Fibroblast of pulmonary artery (primary cell): Measurements from ENCODE around the gene MDP1.
"Not testable (repeated sequence)": the region's sequence is repeated elsewhere in the genome, so short reads cannot be mapped to it uniquely, and the experiment has no call there.

ENCODE experiments used
- DNase-seq: peaks from one replicate; pipeline ENCODE4 v3.0.0-alpha.2; 2010; ENCODE audit warnings: low read depth
- H3K4me3 ChIP-seq: replicated peaks from 2 replicates; pipeline ENCODE4 v1.5.1; 2011; ENCODE audit warnings: low read depth, mild to moderate bottlenecking, control low read depth, low read length, moderate library complexity
- TF ChIP-seq, protein P1 (sequence below): IDR thresholded peaks from 2 replicates; pipeline ENCODE4 v1.5.1; 2011; ENCODE audit warnings: mild to moderate bottlenecking, control low read depth, low read length, inconsistent platforms; ENCODE audit errors: missing control alignments

MDP1 gene

DNA sequence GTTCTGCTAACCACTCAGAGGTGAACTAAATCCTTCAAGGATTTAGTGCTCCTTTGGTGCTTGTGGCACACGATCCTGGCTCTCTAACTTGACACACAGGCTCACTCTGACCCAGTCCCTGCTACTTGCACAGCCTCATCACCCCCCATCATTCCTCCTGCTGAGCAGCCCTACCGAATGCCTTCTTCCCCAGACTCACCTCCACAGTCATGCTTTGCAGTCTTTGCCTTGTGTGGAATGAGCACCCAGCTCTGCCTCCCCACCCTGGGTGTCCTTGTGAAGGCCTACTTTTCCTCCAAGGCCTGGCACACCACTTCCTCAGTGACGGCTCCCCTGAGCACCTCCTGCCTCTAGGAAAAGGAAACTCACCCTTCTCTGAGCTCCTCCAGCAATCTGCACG lies 34.5 kb upstream of the MDP1 start:
- no peak overlapping the region for H3K4me3 ChIP-seq
- TF ChIP-seq, protein P1, sequence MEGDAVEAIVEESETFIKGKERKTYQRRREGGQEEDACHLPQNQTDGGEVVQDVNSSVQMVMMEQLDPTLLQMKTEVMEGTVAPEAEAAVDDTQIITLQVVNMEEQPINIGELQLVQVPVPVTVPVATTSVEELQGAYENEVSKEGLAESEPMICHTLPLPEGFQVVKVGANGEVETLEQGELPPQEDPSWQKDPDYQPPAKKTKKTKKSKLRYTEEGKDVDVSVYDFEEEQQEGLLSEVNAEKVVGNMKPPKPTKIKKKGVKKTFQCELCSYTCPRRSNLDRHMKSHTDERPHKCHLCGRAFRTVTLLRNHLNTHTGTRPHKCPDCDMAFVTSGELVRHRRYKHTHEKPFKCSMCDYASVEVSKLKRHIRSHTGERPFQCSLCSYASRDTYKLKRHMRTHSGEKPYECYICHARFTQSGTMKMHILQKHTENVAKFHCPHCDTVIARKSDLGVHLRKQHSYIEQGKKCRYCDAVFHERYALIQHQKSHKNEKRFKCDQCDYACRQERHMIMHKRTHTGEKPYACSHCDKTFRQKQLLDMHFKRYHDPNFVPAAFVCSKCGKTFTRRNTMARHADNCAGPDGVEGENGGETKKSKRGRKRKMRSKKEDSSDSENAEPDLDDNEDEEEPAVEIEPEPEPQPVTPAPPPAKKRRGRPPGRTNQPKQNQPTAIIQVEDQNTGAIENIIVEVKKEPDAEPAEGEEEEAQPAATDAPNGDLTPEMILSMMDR = no peak
- no peak for DNase-seq

DNA sequence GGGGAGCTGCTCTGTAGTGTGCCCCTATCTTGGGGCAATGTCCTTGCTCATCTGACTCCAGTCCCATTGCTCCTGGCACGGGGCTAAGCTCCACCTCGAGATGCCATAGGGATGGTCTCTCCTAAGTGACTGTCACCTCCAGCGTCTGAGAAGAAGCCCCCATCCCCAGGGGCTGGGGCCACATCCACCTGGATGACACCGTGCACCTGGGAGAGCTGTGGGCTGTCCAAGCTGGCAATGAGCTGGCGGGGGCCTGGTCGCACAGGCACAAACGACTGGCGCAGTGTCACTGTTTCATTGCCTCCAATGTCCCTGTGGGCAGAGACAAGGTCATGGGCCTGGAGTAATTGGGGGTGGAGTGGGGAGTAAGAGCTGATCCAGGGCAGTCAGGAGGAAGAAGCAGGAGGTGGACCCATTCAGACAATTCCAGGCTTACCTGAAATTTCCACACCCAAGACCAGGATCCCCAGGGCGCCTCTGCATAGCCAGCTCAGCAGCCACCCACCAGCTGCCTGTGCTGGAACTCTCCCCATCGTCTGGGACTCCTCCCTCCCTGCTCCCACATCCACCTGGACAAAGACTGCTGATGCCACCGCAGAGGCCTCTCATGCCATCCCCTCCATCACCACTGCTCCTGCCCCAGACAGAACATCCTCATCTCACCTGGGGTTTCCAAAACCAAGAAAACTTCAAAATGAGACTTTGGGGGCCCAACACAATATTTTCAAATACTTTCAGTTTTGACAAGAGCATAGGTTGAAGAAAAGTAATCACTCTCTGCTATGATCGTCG lies 33.6 kb upstream of the MDP1 start:
- H3K4me3 ChIP-seq = no peak overlapping the region
- DNase-seq = no peak
- TF ChIP-seq, protein P1 = no peak

DNA sequence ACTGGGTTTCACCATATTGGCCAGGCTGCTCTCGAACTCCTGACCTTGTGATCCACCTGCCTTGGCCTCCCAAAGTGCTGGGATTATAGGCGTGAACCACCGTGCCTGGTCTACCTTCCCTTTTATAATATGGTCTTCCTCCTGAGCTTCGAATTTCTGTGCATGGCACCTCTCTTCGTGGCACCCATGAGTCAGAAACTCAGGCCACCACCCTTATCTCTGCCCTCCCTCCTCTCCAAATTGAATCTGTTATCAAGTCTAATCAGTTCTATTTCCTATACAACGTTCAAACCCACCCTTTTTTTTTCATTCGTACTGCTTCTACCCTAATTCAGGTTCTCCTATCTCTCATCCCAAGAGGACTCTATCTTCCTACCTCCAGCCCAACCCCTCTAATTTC lies 31.6 kb upstream of the MDP1 start:
- TF ChIP-seq, protein P1 = no peak
- no peak overlapping the region for H3K4me3 ChIP-seq
- no peak for DNase-seq

DNA sequence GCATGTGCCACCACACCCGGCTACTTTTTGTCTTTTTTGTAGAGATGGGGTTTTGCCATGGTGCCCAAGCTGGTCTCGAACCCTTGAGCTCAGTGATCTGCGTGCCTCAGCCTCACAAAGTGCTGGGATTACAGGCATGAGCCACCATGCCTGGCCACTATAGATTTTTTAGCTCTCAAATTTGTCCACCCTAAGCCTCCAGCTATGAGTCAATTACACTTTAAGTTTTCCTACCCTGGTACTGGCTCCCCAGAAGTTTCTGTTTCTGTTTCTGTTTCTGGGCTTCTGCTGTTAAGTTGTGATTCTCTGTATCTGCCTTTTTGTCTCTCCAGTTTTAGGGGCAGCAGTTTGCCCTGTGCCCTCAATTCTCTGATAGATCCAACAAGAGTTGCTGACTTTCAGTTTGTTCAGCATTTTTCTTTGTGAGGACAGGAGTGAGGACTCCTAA lies 30.9 kb upstream of the MDP1 start:
- TF ChIP-seq, protein P1 = no peak
- DNase-seq = no peak
- H3K4me3 ChIP-seq = no peak overlapping the region

DNA sequence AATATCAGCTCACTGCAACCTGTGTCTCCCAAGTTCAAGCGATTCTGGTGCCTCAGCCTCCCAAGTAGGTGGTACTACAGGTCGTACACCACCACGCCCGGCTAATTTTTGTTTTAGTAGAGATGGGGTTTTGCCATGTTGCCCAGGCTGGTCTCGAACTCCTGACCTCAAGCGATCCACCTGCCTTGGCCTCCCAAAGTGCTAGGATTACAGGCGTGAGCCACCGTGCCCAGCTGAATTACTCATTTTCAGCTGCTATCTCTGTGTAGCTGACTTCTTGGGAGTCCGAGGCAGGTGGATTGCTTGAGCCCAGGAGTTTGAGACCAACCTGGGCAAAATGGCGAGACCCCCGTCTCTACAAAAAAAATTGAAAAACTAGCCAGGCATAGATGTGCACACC lies 29.5 kb upstream of the MDP1 start:
- not testable (repeated sequence) for DNase-seq, H3K4me3 ChIP-seq

DNA sequence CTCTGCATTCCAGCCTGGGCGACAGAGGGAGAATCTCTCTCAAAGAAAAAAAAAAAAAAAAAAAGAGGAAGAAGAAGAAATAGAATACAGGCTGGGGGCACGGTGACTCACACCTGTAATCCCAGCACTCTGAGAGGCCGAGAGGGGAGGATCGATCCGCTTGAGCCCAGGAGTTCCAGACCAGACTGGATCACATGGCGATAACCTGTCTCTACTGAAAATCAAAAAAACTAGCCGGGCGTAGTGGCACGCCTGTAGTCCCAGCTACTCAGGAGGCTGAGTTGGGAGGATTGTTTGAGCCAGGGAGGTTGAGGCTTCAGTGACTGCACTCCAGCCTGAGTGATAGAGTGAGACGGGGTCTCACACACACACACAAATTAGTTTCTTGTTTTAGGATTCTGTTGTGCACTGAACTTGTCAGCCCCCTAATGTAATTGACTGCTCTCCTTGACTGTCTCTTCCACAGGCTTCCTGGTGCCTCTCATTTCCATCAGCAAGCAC lies 27.5 kb upstream of the MDP1 start:
- TF ChIP-seq, protein P1 = no peak
- no peak for DNase-seq
- H3K4me3 ChIP-seq = peak overlapping the region; percentile 86

DNA sequence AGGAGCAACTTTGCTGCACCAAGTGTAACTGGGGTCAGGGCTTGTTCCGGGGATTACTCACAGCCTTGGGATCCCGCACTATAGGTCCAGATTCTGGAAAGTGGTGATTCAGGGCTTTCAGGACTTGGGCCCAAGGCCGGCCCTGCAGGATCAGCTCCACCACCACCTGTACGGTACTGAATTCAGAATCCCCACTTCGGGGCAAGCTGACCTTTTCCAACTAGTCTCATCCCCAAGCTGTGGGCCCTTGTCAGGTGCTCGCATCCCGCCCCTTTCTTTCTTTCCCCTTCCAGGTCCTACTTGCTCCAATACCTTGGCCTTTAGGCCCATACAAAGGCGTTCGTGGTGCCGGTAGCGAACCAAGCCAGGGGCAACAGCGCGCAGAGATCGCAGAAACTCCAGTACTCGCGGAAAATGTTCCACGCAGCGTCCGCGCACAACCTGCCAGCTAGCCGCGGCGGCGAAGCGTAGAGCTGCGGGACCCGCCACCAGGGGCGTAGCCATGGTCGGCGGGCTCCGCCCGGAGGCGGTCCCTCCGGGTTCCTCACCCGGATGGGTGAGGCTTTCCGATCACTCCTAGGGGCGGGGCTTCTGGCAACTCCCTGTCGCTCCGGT lies 26.1 kb upstream of the MDP1 start:
- peak overlapping the region; percentile 86 for H3K4me3 ChIP-seq
- DNase-seq = peak; percentile 89
- TF ChIP-seq, protein P1 = peak; percentile 37
